Activated CD4-positive, alpha-beta T cell treated with anti-CD3 and anti-CD28 coated beads, Interleukin-2, amount 10 ng/mL, durations not matched to agents 24 days and 14 days (primary cell): ENCODE measurements around the gene GPRIN3. TPM values are rescaled to one million over a fixed set of nuclear protein-coding genes. Genes with fewer than 3 reads are reported as not detected.
"Not testable (repeated sequence)": the region's sequence is repeated elsewhere in the genome, so short reads cannot be mapped to it uniquely, and the experiment has no call there.

Source experiments
- DNase-seq: peaks from one replicate; pipeline ENCODE4 v3.0.0; 2022
- H3K27ac Mint-ChIP-seq: one replicate; pipeline ENCODE4 v1.8.0; 2022; ENCODE audit warnings: mild to moderate bottlenecking, mixed read lengths
- H3K27me3 Mint-ChIP-seq: one replicate; pipeline ENCODE4 v1.8.0; 2022; ENCODE audit warnings: mixed read lengths
- H3K36me3 Mint-ChIP-seq: one replicate; pipeline ENCODE4 v1.8.0; 2022; ENCODE audit warnings: low read depth, mild to moderate bottlenecking, mixed read lengths
- H3K4me1 Mint-ChIP-seq: one replicate; pipeline ENCODE4 v1.8.0; 2021; ENCODE audit warnings: mixed read lengths
- H3K4me3 Mint-ChIP-seq: one replicate; pipeline ENCODE4 v1.8.0; 2022; ENCODE audit warnings: mild to moderate bottlenecking, moderate library complexity, mixed read lengths
- H3K9me3 Mint-ChIP-seq: one replicate; pipeline ENCODE4 v1.8.0; 2021; ENCODE audit warnings: mixed read lengths
- intact Hi-C: fragments of 100-400 bp; cut with micrococcal nuclease; formaldehyde crosslinking; loops from one replicate; pipeline ENCODE4 v1.15.1; 2023
- total RNA-seq: library from RNA; stranded (reverse); gene quantifications from 2 replicates; pipeline ENCODE4 v1.2.3, GENCODE V29; 2022

The GPRIN3 gene
- total RNA-seq, 1 donor from 2014 or later = 26.2 TPM

- H3K4me3 Mint-ChIP-seq = no peak overlapping the region
Observed at GRCh38 chr4:89257376-89257775, 50.2 kb downstream of the GPRIN3 start.

DNA sequence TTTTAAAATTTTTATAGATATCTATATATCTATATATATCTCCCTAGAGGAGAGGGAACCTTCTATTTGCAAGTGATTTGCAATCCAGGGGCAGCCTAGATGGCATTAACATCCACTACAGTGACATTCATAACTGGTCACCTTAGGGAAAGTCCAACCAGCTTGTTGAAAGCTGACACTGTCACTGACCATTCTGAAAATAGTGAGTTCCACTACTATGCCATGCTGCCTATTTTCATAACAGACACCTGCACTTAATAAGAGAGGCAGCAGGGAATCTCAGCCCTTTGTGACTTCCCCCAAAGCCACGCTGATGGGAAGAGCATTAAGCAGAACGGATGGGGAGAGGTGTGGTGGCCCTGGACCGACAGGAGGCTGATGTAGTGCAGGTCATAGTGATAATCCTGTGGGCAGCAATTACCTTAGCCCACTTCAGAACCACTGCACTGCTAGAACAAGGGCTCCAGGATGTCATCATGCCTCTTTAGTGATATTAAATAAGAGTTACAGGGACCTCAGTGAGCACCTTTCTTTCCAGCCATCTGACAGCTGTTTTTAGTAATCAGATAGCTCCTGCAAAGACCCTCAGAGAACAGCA lies 51.3 kb downstream of the GPRIN3 start:
- no peaks in the 10 kb centered on the region for H3K9me3 Mint-ChIP-seq

More at GRCh38 chr4:89257376-89257775, 50.2 kb downstream of the GPRIN3 start:
- no peaks in the 10 kb centered on the region for H3K9me3 Mint-ChIP-seq
- no peaks in the 10 kb centered on the region for H3K27me3 Mint-ChIP-seq
- peaks cover 27% of the 10 kb centered on the region for H3K36me3 Mint-ChIP-seq
- peak overlapping the region; percentile 26 for H3K27ac Mint-ChIP-seq
- H3K4me1 Mint-ChIP-seq = peaks cover 74% of the 10 kb centered on the region
- peak; percentile 52 for DNase-seq
- intact Hi-C loops = loop anchor here (10.0 kb wide), 1 partner anchor 177 kb away; no protein-coding TSS in a partner anchor

DNA sequence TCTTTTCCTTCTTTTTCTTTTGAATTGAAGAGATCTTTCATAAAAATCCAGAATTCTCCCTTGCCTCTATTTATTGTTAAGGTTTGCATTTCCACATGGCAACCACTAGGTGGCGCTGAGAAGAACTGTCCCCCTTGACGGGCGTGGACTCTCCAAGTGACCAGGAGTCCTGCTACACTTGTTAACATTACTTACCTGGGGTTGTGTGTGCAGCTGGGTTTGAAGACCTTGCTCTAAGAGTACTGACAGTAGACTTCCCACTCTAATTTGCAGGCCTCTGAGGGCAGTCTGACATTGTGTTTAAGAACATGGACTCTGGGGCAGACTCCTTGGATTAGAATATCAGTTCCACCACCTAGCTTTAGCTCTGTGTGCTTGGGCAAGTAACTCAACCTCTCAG lies 52.8 kb downstream of the GPRIN3 start:
- intact Hi-C loops = loop anchor here (2.0 to 10.0 kb wide), 2 partner anchors 34 to 180 kb away; no protein-coding TSS in a partner anchor
- Mint-ChIP-seq H3K4me3 (no peak overlapping the region), H3K27ac (peak overlapping the region; percentile 18), H3K36me3 (peaks cover 29% of the 10 kb centered on the region), H3K4me1 (peaks cover 64% of the 10 kb centered on the region), H3K27me3 (no peaks in the 10 kb centered on the region), H3K9me3 (no peaks in the 10 kb centered on the region)
- peak; percentile 80 for DNase-seq

More for the DNA sequence above, 51.3 kb downstream of the GPRIN3 start:
- no peaks in the 10 kb centered on the region for H3K27me3 Mint-ChIP-seq
- peak; percentile 50 for DNase-seq
- H3K36me3 Mint-ChIP-seq = peaks cover 30% of the 10 kb centered on the region
- intact Hi-C loops = loop anchor here (10.0 kb wide), 1 partner anchor 178 kb away; no protein-coding TSS in a partner anchor
- peak overlapping the region; percentile 52 for H3K27ac Mint-ChIP-seq
- H3K4me1 Mint-ChIP-seq = peaks cover 75% of the 10 kb centered on the region
- no peak overlapping the region for H3K4me3 Mint-ChIP-seq

DNA sequence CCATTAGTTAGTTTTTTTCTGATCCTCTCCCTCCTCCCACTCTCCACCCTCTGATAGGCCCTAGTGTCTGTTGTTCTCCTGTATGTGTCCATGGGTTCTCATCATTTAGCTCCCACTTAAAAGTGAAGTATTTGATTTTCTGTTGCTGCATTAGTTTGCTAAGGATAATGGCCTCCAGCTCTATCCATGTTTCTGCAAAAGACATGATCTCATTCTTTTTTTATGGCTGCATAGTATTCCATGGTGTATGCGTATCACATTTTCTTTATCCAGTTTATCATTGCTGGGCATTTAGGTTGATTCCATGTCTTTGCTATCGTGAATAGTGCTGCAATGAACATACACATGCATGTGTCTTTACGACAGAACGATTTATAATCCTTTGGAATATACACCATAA lies 53.3 kb downstream of the GPRIN3 start:
- intact Hi-C loops = loop anchor here (2.0 to 10.0 kb wide), 2 partner anchors 34 to 180 kb away; no protein-coding TSS in a partner anchor
- H3K4me3 Mint-ChIP-seq, H3K27me3 Mint-ChIP-seq, DNase-seq, H3K9me3 Mint-ChIP-seq, H3K27ac Mint-ChIP-seq: not testable (repeated sequence)
- H3K36me3 Mint-ChIP-seq = peaks cover 30% of the 10 kb centered on the region
- peaks cover 64% of the 10 kb centered on the region for H3K4me1 Mint-ChIP-seq

- H3K27ac Mint-ChIP-seq = peak overlapping the region; percentile 63
Observed at GRCh38 chr4:89253935-89254334, 53.7 kb downstream of the GPRIN3 start.

DNA sequence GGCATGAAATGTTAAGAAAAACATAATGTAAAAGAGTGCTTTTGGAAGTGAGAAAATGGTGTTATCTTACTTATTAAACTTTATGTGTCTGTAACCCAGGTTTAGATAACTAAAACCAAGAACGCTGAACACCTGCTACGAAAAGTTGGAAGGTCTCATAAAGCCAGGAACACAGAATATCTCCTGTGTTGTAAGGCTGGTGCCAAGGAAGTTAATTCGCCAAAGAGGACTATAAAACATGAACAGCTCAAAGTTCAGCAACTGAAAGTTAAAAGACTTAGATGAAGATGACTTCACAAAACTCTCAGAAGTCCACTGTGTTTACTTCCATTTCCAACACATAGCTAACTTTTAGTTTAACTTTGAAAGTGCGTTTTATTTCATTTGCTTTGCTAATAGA lies 54.3 kb downstream of the GPRIN3 start:
- no peaks in the 10 kb centered on the region for H3K9me3 Mint-ChIP-seq
- no peaks in the 10 kb centered on the region for H3K27me3 Mint-ChIP-seq
- peaks cover 57% of the 10 kb centered on the region for H3K4me1 Mint-ChIP-seq
- intact Hi-C loops = loop anchor here (10.0 kb wide), 1 partner anchor 181 kb away; no protein-coding TSS in a partner anchor
- peaks cover 36% of the 10 kb centered on the region for H3K36me3 Mint-ChIP-seq
- peak overlapping the region; percentile 8 for H3K27ac Mint-ChIP-seq
- peak; percentile 40 for DNase-seq
- no peak overlapping the region for H3K4me3 Mint-ChIP-seq

More at GRCh38 chr4:89253935-89254334, 53.7 kb downstream of the GPRIN3 start:
- H3K4me3 Mint-ChIP-seq = no peak overlapping the region
- peak; percentile 48 for DNase-seq
- peaks cover 33% of the 10 kb centered on the region for H3K36me3 Mint-ChIP-seq
- intact Hi-C loops = loop anchor here (2.0 to 10.0 kb wide), 2 partner anchors 35 to 181 kb away; no protein-coding TSS in a partner anchor
- no peaks in the 10 kb centered on the region for H3K9me3 Mint-ChIP-seq
- H3K27me3 Mint-ChIP-seq = no peaks in the 10 kb centered on the region
- H3K4me1 Mint-ChIP-seq = peaks cover 62% of the 10 kb centered on the region

- Mint-ChIP-seq H3K27me3 (no peaks in the 10 kb centered on the region), H3K4me1 (peaks cover 56% of the 10 kb centered on the region), H3K36me3 (peaks cover 49% of the 10 kb centered on the region), H3K27ac (no peak overlapping the region), H3K9me3 (no peaks in the 10 kb centered on the region), H3K4me3 (no peak overlapping the region)
- DNase-seq = no peak
- intact Hi-C loops = loop anchor here (10.0 kb wide), 1 partner anchor 183 kb away; no protein-coding TSS in a partner anchor
Observed at GRCh38 chr4:89251396-89251795, 56.2 kb downstream of the GPRIN3 start.

- no peak overlapping the region for H3K4me3 Mint-ChIP-seq
- H3K27me3 Mint-ChIP-seq = no peaks in the 10 kb centered on the region
- peaks cover 61% of the 10 kb centered on the region for H3K36me3 Mint-ChIP-seq
- H3K4me1 Mint-ChIP-seq = peaks cover 56% of the 10 kb centered on the region
- no peak overlapping the region for H3K27ac Mint-ChIP-seq
- intact Hi-C loops = loop anchor here (10.0 kb wide), 1 partner anchor 185 kb away; no protein-coding TSS in a partner anchor
- peak; percentile 50 for DNase-seq
- no peaks in the 10 kb centered on the region for H3K9me3 Mint-ChIP-seq
Observed at GRCh38 chr4:89249716-89250361, 57.8 kb downstream of the GPRIN3 start.

GRCh38 chr4:89249313-89249712 lies 58.3 kb downstream of the GPRIN3 start:
- DNase-seq = peak; percentile 53
- Mint-ChIP-seq H3K27me3 (no peaks in the 10 kb centered on the region), H3K4me3 (no peak overlapping the region), H3K9me3 (no peaks in the 10 kb centered on the region), H3K27ac (no peak overlapping the region), H3K36me3 (peaks cover 57% of the 10 kb centered on the region), H3K4me1 (peaks cover 55% of the 10 kb centered on the region)
- intact Hi-C loops = no loop called here

DNA sequence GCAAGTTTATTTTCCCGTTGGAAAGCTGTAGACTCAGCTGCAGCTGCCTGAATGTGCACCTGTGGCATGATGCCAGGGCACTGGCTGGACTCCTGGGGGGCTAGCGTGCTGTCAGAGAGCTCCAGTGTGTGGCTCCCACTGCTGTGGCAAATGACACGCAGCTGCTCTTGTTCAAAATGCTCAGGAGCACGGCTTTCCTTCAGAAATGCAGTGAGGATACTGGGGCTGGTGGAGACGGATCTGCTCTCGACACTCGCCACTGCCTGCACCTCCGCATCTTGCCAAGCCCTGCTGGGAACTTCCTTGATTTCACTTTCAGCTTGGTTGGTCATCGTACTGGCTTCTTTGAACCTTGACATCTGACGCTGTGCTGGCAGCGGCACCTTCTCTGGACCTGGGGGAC lies 58.7 kb downstream of the GPRIN3 start:
- Mint-ChIP-seq H3K27me3 (no peaks in the 10 kb centered on the region), H3K9me3 (no peaks in the 10 kb centered on the region), H3K4me1 (peaks cover 53% of the 10 kb centered on the region), H3K27ac (no peak overlapping the region), H3K36me3 (peaks cover 54% of the 10 kb centered on the region), H3K4me3 (no peak overlapping the region)
- no peak for DNase-seq
- intact Hi-C loops = no loop called here

- peak; percentile 52 for DNase-seq
- intact Hi-C loops = no loop called here
- peaks cover 56% of the 10 kb centered on the region for H3K36me3 Mint-ChIP-seq
- H3K27me3 Mint-ChIP-seq = no peaks in the 10 kb centered on the region
- peak overlapping the region; percentile 62 for H3K27ac Mint-ChIP-seq
- no peak overlapping the region for H3K4me3 Mint-ChIP-seq
- no peaks in the 10 kb centered on the region for H3K9me3 Mint-ChIP-seq
- H3K4me1 Mint-ChIP-seq = peaks cover 56% of the 10 kb centered on the region
Observed at GRCh38 chr4:89247951-89248350, 59.6 kb downstream of the GPRIN3 start.

GRCh38 chr4:89245459-89245858 lies 62.1 kb downstream of the GPRIN3 start:
- Mint-ChIP-seq H3K27ac (peak overlapping the region; percentile 78), H3K4me3 (no peak overlapping the region), H3K27me3 (no peaks in the 10 kb centered on the region), H3K36me3 (peaks cover 68% of the 10 kb centered on the region), H3K9me3 (peaks cover 3% of the 10 kb centered on the region), H3K4me1 (peaks cover 56% of the 10 kb centered on the region)
- no peak for DNase-seq
- intact Hi-C loops = no loop called here

DNA sequence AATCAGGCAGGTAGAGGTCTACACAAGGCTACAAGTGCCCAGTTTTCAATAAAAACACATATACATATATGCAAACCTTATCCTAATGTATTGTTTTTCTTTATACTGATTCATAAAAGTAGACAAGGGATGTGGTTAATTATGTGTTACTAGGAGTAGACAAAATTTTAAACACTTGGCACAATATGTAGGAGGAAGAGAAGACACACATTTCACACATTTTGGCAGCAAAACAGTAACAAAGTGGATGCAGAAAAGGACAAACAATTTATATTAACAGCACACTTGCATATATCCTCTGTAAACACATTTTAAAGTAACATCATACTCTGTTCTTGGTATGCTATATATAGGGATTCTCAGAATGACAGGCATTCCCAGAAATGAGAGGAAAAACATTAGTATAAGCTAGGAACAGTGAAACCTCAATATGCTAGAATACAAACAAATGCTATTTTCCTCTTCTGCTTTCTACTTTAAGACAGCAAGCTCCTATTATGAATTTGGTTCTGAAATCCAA lies 63.8 kb downstream of the GPRIN3 start:
- intact Hi-C loops = loop anchor here (1.0 kb wide), 3 partner anchors 47 to 74 kb away; no protein-coding TSS in a partner anchor
- H3K9me3 Mint-ChIP-seq = peaks cover 3% of the 10 kb centered on the region
- H3K4me3 Mint-ChIP-seq = peak overlapping the region; percentile 55
- H3K27ac Mint-ChIP-seq = peak overlapping the region; percentile 94
- peak; percentile 52 for DNase-seq
- H3K27me3 Mint-ChIP-seq = no peaks in the 10 kb centered on the region
- H3K36me3 Mint-ChIP-seq = peaks cover 57% of the 10 kb centered on the region
- H3K4me1 Mint-ChIP-seq = peaks cover 49% of the 10 kb centered on the region
